Adrenal gland (tissue), 12 donors: Measurements from ENCODE around the gene ZNF814. TPM values are rescaled to one million over a fixed set of nuclear protein-coding genes. Genes with fewer than 3 reads are reported as not detected.
"Not testable (repeated sequence)": the region's sequence is repeated elsewhere in the genome, so short reads cannot be mapped to it uniquely, and the experiment has no call there.

Source experiments
- DNase-seq, 7 donors: peaks; one replicate each; pipeline ENCODE4 v3.0.0-alpha.2; 2019 to 2020
- H3K27ac ChIP-seq, 5 donors: fragments of 200-600 bp; sonication (generic) in 4 of 5; 1 replicate in 3 of 5; 2 replicates in 2 of 5; pipeline versions ENCODE4 v1.5.1 to v1.8.0; 2016 to 2020; ENCODE audit warnings: mild to moderate bottlenecking in 1 of 5
- H3K27me3 ChIP-seq: fragments of 200-600 bp; 2 replicates; pipeline ENCODE4 v1.8.0; 2021
- H3K36me3 ChIP-seq, 2 donors: fragments of 200-600 bp; replicated peaks in 1 of 2; 1 replicate in 1 of 2; 2 replicates in 1 of 2; pipeline versions ENCODE4 v1.5.1 to v1.8.0; 2018 to 2022
- H3K4me1 ChIP-seq, 2 donors: fragments of 200-600 bp; replicated peaks in 1 of 2; 1 replicate in 1 of 2; 2 replicates in 1 of 2; pipeline versions ENCODE4 v1.5.1 to v1.8.0; 2018 to 2021
- H3K4me3 ChIP-seq, 4 donors: fragments of 200-600 bp; sonication (generic) in 3 of 4; one replicate each; pipeline ENCODE4 v1.5.1; 2016 to 2018
- H3K9me3 ChIP-seq, 3 donors: fragments of 200-600 bp; sonication (generic) in 1 of 3; replicated peaks in 1 of 3; 1 replicate in 2 of 3; 2 replicates in 1 of 3; pipeline versions ENCODE4 v1.5.1 to v1.8.0; 2016 to 2021
- CTCF ChIP-seq, 6 experiments: fragments of 450-650 bp in 4 of 6; fragments of 200-600 bp in 2 of 6; sonication (generic) in 1 of 6; IDR thresholded peaks; 1 replicate in 5 of 6; 2 replicates in 1 of 6; pipeline versions ENCODE4 v1.5.1 to v1.8.0; 2016 to 2021; ENCODE audit warnings: antibody characterized with exemption in 6 of 6, mild to moderate bottlenecking in 2 of 6, moderate library complexity in 1 of 6
- POLR2A ChIP-seq, 2 donors: fragments of 450-650 bp; IDR thresholded peaks; one replicate each; pipeline ENCODE4 v1.6.1; 2017; ENCODE audit warnings: antibody characterized with exemption in 2 of 2, mild to moderate bottlenecking in 2 of 2, moderate library complexity in 1 of 2
- WGBS, 4 donors: extraction: QIAGEN DNeasy Blood & Tissue Kit in 2 of 4; methylation state at CpG; one replicate each; pipeline versions ENCODE4 v1.1.5 to v1.1.7; 2013 to 2017; 5-methylcytosine and 5-hydroxymethylcytosine counted together
- intact Hi-C, 2 donors: fragments of 100-400 bp; cut with DNase I; formaldehyde crosslinking; loops; one replicate each; pipeline versions ENCODE4 v1.14.1 to v1.15.0; 2022 to 2023
- polyA plus RNA-seq, 3 donors: library from polyadenylated mRNA; stranded (reverse); fragments of 200-250 nt in 2 of 3; fragments of 350-450 nt in 1 of 3; fragmentation: Illumina TruSeq in 1 of 3; extraction: RNeasy Lipid Tissue Mini Kit (QIAGEN cat#74804) in 1 of 3; gene quantifications; one replicate each; pipeline ENCODE4 v1.2.3, GENCODE V29; 2013 to 2014
- total RNA-seq, 9 donors: library from RNA; depleted of rRNA in 4 of 9; stranded (reverse); fragments of >200 nt in 4 of 9; fragments of 120-200 nt in 1 of 9; fragmentation: NEBNext Ultra II Directional in 1 of 9; extraction: Animal tissue kit (Norgen Biotek cat#: 25700) in 1 of 9; gene quantifications; one replicate each; pipeline versions ENCODE4 v1.1.0 to v1.2.4, GENCODE V29; 2013 to 2023
- donor health status: healthy with polysubstance abuse.
- donor health status: Bipolar disorder and iron deficiency.
- donor health status: DM: yes; HTN: yes; CAD: no.
- donor health status: DM: no; HTN: no; CAD: no.
- donor health status: DM: no; HTN: no; CAD: no.
- donor health status: DM: yes; HTN: yes; CAD: no.

The ZNF814 gene
- total and polyA plus RNA-seq, 12 donors: 8.1 to 37.6 (median 21.5) TPM

- intact Hi-C loops: no loop called here
- H3K4me1 ChIP-seq: no peaks in the 10 kb centered on the region
- H3K36me3 ChIP-seq: peaks cover 0 to 8% of the 10 kb centered on the region in 2 donors
- peaks cover 0 to 29% (median 0%) of the 10 kb centered on the region in 3 donors for H3K9me3 ChIP-seq
- H3K4me3 ChIP-seq: no peak overlapping the region
- WGBS, 4 donors: 97 to 98% (median 97%) methylated on average over 4 of the region's 4 CpGs
- no peaks in the 10 kb centered on the region for H3K27me3 ChIP-seq
- TF ChIP-seq CTCF (IDR thresholded peaks at IDR 0.05) (no peak), POLR2A (IDR thresholded peaks at IDR 0.05) (no peak)
- no peak for DNase-seq
- no peak overlapping the region for H3K27ac ChIP-seq
These were observed 38.8 kb upstream of the ZNF814 start for GRCh38 chr19:57927587-57927986.

GRCh38 chr19:57916168-57916995, 27.5 kb upstream of the ZNF814 start, which contains the start of gene ZNF417:
Gene ZNF417 (minus strand): TSS chr19:57916592. CDS start chr19:57916411, 181 bp downstream.
- H3K27me3 ChIP-seq, intact Hi-C loops, H3K4me1 ChIP-seq, H3K36me3 ChIP-seq, H3K9me3 ChIP-seq: not testable (repeated sequence)
- WGBS, 4 donors: 0 to 1% (median 1%) methylated on average over 14 to 51 of the region's 51 CpGs
- peak in 4 of 6 experiments; percentile 5 to 36 (median 26) for TF ChIP-seq CTCF (IDR thresholded peaks at IDR 0.05)
- peak; percentile 14 to 51 for TF ChIP-seq POLR2A (IDR thresholded peaks at IDR 0.05)
- DNase-seq: peak; percentile 83 to 95 (median 89)
- Histone ChIP-seq H3K4me3 (peak within 1 kb of the TSS; percentile 6 to 95 (median 75)), H3K27ac (peak within 1 kb of the TSS in 4 of 5 donors; percentile 51 to 87 (median 70))

- no peak overlapping the region for H3K27ac ChIP-seq
- intact Hi-C loops: no loop called here
- DNase-seq: no peak
- 88 to 96% (median 91%) methylated on average over 3 of the region's 3 CpGs for WGBS, 4 donors
- H3K4me3 ChIP-seq: no peak overlapping the region
- H3K27me3 ChIP-seq: no peaks in the 10 kb centered on the region
- TF ChIP-seq CTCF (IDR thresholded peaks at IDR 0.05) (no peak), POLR2A (IDR thresholded peaks at IDR 0.05) (no peak)
- peaks cover 7 to 9% of the 10 kb centered on the region in 2 donors for H3K4me1 ChIP-seq
- H3K9me3 ChIP-seq: no peaks in the 10 kb centered on the region
- H3K36me3 ChIP-seq: peaks cover 0 to 15% of the 10 kb centered on the region in 2 donors
These were observed 25.7 kb upstream of the ZNF814 start for GRCh38 chr19:57914531-57914930.

- WGBS, 4 donors: 88 to 98% (median 93%) methylated on average over 3 of the region's 3 CpGs
- Histone ChIP-seq H3K4me3 (no peak overlapping the region), H3K27ac (no peak overlapping the region), H3K36me3 (peaks cover 0 to 22% of the 10 kb centered on the region in 2 donors), H3K9me3 (no peaks in the 10 kb centered on the region), H3K27me3 (no peaks in the 10 kb centered on the region), H3K4me1 (no peaks in the 10 kb centered on the region)
- intact Hi-C loops: no loop called here
- no peak for DNase-seq
- TF ChIP-seq CTCF (IDR thresholded peaks at IDR 0.05) (no peak), POLR2A (IDR thresholded peaks at IDR 0.05) (no peak)
These were observed 18.6 kb upstream of the ZNF814 start for GRCh38 chr19:57907394-57907793.
